Measurements from ENCODE around the gene MGMT. TPM values are rescaled to one million over a fixed set of nuclear protein-coding genes. Genes with fewer than 3 reads are reported as not detected.

Gene MGMT
- total and polyA plus RNA-seq, 9 donors: 4.5 to 53.3 (median 25.4) TPM

DNA sequence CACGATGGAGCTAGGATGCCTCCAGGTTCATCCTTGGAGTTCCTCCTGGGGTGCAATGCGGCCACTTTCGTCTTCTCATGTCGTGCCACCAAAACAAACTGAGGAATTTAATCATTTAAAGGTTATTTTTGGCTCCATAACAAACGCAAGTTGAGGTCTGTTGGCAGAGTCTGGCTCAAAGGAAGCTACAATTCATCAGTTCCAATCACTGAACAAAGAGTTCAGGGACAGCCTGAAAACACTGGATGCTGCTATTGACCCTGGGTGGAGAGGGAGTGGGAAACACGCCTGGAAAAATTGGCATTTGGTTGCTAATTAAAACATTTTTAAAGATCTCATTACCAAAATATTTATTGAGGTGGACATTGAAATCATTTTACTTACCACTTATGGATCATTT is 11.4 kb upstream of the MGMT start:
- intact Hi-C loops (cut with DNase I): no loop called here
- DNase-seq: no peak
- 17 to 33% (median 20%) methylated on average over 6 of the region's 6 CpGs for WGBS, 3 donors
- Histone ChIP-seq H3K4me3 (no peak overlapping the region), H3K36me3 (no peaks in the 10 kb centered on the region), H3K9me3 (no peaks in the 10 kb centered on the region), H3K27me3 (no peaks in the 10 kb centered on the region), H3K27ac (no peak overlapping the region), H3K4me1 (ENCODE audit: insufficient read depth) (no peaks in the 10 kb centered on the region)
- no peak for TF ChIP-seq EP300 (IDR thresholded peaks at IDR 0.05)
- TF ChIP-seq, protein P1, sequence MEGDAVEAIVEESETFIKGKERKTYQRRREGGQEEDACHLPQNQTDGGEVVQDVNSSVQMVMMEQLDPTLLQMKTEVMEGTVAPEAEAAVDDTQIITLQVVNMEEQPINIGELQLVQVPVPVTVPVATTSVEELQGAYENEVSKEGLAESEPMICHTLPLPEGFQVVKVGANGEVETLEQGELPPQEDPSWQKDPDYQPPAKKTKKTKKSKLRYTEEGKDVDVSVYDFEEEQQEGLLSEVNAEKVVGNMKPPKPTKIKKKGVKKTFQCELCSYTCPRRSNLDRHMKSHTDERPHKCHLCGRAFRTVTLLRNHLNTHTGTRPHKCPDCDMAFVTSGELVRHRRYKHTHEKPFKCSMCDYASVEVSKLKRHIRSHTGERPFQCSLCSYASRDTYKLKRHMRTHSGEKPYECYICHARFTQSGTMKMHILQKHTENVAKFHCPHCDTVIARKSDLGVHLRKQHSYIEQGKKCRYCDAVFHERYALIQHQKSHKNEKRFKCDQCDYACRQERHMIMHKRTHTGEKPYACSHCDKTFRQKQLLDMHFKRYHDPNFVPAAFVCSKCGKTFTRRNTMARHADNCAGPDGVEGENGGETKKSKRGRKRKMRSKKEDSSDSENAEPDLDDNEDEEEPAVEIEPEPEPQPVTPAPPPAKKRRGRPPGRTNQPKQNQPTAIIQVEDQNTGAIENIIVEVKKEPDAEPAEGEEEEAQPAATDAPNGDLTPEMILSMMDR (IDR thresholded peaks at IDR 0.05): no peak
- TF ChIP-seq POLR2A (IDR thresholded peaks at IDR 0.05): no peak

DNA sequence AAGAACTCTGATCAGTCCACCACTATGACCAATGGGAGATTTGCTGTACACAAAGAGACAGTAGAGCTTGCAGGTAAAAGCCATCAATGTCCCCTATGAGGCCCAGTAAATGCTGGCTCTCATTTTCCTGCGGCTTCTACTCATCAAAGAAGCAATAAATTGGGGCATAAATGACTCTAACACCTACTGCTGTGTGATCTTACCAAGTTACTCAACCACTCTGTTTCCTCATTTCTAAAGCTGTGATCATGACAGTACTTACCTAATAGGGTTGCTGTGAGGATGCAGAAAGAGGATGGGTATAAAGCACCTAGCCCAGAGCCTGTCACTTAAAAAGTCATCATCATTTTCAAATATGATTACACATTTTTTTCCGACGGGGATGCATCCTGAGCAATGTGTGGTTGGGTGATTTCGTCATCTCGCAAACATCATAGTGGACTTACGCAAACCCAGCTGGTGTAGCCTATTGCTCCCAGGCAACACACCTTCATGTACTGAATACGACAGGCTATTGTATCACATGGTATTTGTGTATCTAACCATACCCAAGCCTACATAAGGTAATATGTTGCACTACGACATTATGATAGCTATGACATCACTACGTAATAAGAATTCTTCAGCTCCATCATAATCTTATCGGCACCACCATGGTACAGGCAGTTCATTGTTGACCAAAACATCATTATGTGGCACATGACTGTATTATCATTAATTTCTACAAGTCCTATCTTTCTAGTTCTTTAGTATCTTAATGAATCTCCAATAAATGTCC is 7.1 kb upstream of the MGMT start:
- no peak overlapping the region for H3K4me3 ChIP-seq
- no peaks in the 10 kb centered on the region for H3K4me1 ChIP-seq (ENCODE audit: insufficient read depth)
- H3K27ac ChIP-seq: no peak overlapping the region
- intact Hi-C loops (cut with DNase I): loop anchor here in 1 of 4 donors (10.0 kb wide), 1 partner anchor 505 kb away; the partner anchor contains the start of gene EBF3
- 93 to 94% (median 94%) methylated on average over 10 of the region's 10 CpGs for WGBS, 3 donors
- no peak for DNase-seq
- H3K27me3 ChIP-seq: no peaks in the 10 kb centered on the region
- H3K9me3 ChIP-seq: no peaks in the 10 kb centered on the region
- H3K36me3 ChIP-seq: no peaks in the 10 kb centered on the region
- TF ChIP-seq, protein P1 (IDR thresholded peaks at IDR 0.05): no peak
- TF ChIP-seq POLR2A (IDR thresholded peaks at IDR 0.05) (no peak), EP300 (IDR thresholded peaks at IDR 0.05) (no peak)

DNA sequence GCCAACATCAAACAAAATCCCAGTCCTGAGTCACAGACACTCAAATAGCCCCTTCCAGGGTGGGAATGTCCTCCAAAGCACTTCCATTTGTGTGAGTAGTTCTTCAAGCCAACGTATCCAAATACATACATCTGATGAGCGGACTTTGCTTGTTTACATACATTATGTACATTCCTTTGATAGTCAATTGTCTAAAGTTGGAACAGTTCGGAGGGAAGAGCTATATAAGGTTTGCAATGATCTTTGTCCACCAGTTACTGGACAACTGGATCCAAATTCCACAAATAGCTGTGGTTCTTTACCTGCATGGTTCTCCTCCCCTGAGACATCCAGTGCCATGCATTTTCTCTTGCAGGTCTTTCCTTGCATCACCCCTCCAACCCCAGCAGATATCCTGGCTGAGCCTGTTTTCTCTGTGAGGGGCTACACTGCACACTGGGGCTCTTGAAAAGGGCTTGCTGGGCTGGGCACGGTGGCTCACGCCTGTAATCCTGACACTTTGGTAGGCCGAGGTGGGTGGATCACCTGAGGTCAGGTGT is 4.7 kb upstream of the MGMT start:
- intact Hi-C loops (cut with DNase I): loop anchor here in 1 of 4 donors (10.0 kb wide), 1 partner anchor 502 kb away; the partner anchor contains the start of gene EBF3
- H3K36me3 ChIP-seq: no peaks in the 10 kb centered on the region
- TF ChIP-seq, protein P1 (IDR thresholded peaks at IDR 0.05): no peak
- no peak for TF ChIP-seq POLR2A (IDR thresholded peaks at IDR 0.05)
- TF ChIP-seq EP300 (IDR thresholded peaks at IDR 0.05): no peak
- H3K4me3 ChIP-seq: no peak overlapping the region
- H3K4me1 ChIP-seq (ENCODE audit: insufficient read depth): peaks cover 2% of the 10 kb centered on the region
- H3K9me3 ChIP-seq: no peaks in the 10 kb centered on the region
- H3K27ac ChIP-seq: no peak overlapping the region
- 82 to 86% (median 85%) methylated on average over 6 of the region's 6 CpGs for WGBS, 3 donors
- no peaks in the 10 kb centered on the region for H3K27me3 ChIP-seq
- DNase-seq: no peak

DNA sequence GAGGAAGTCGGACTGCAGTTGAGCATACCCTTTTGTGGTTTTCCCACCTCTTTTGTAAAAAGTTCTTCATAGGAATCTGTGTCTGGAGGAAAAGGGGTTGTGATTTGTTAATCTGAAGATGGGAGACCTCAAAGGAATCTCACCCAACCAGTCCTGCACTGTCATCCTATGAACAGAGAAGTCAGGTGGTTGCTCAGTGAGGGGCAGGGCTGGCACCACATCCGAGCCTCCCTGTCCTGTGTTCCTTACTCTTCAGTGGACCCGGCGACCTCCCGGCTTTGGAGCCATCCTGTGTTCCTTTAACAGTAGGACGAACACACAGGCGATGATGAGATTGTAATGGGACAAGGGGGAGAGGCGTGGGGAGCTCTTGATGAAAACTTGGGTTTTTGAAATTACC is 2.8 kb upstream of the MGMT start:
- 91 to 94% (median 92%) methylated on average over 8 of the region's 8 CpGs for WGBS, 3 donors
- TF ChIP-seq POLR2A (IDR thresholded peaks at IDR 0.05) (no peak), EP300 (IDR thresholded peaks at IDR 0.05) (no peak)
- TF ChIP-seq, protein P1 (IDR thresholded peaks at IDR 0.05): no peak
- H3K9me3 ChIP-seq: no peaks in the 10 kb centered on the region
- no peak overlapping the region for H3K4me3 ChIP-seq
- no peak overlapping the region for H3K27ac ChIP-seq
- H3K27me3 ChIP-seq: no peaks in the 10 kb centered on the region
- no peaks in the 10 kb centered on the region for H3K36me3 ChIP-seq
- no peak for DNase-seq
- peaks cover 2% of the 10 kb centered on the region for H3K4me1 ChIP-seq (ENCODE audit: insufficient read depth)
- intact Hi-C loops (cut with DNase I): loop anchor here in 1 of 4 donors (10.0 kb wide), 1 partner anchor 501 kb away; the partner anchor contains the start of gene EBF3

Measured in ovary (tissue), 9 donors.